ENCODE measurements around the gene KBTBD7. TPM values are rescaled to one million over a fixed set of nuclear protein-coding genes. Genes with fewer than 3 reads are reported as not detected.

Gene KBTBD7
- total RNA-seq, 1 experiment from 2014 or later, result 12.9 TPM

DNA sequence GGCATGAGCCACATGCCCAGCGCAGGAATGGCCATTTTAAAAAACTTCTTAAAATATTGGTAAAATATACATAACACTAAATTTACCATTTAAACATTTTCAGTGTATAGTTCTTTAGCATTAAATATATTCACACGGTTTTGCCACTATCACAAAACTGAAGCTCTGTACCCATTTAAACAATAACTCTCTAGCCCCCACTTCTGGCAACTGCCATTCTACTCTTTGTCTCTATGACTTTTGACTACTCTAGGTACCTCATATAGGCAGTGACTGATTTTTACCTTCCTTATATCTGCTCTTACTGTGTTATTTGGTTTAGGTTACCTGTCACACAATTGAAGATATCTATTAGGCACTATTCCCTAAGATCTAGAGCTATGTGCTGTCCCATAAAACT, 2.3 kb upstream of the KBTBD7 start:
- no peaks in the 10 kb centered on the region for H3K9me3 ChIP-seq (ENCODE audit: control insufficient read depth, low read depth, low read length)
- no peak overlapping the region for H3T11ph ChIP-seq (ENCODE audit: low read length)
- H3K14ac ChIP-seq (ENCODE audit: insufficient read depth, low read length), result no peak overlapping the region
- H2AK5ac ChIP-seq (ENCODE audit: insufficient read length, low read length), result no peak overlapping the region
- H3K23ac ChIP-seq (ENCODE audit: insufficient read length, low read depth, low read length), result no peak overlapping the region
- Mint-ChIP-seq H3K27me3 (ENCODE audit: low read depth) (peaks cover 4% of the 10 kb centered on the region; the same call in 1 of the 2 replicates), H3K27ac (no peak overlapping the region), H3K36me3 (ENCODE audit: insufficient read depth in 1 of 3, low read depth in 3 of 3) (peaks cover 13 to 16% (median 13%) of the 10 kb centered on the region in 3 experiments), H3K4me1 (peaks cover 13 to 19% of the 10 kb centered on the region in 2 experiments), H3K4me3 (no peak overlapping the region), H3K9me3 (peaks cover 7 to 8% of the 10 kb centered on the region in 2 experiments; a peak in 4 of 5 replicates)
- H3K79me1 ChIP-seq (ENCODE audit: insufficient read depth, low read depth, low read length, poor library complexity, severe bottlenecking), result no peaks in the 10 kb centered on the region
- H2BK15ac ChIP-seq (ENCODE audit: low read depth, low read length), result no peak overlapping the region
- no peak overlapping the region for H3K56ac ChIP-seq (ENCODE audit: insufficient read length, low read depth, low read length)
- no peak for DNase-seq
- no peak overlapping the region for H2BK5ac ChIP-seq (ENCODE audit: insufficient read length, low read length)
- H3K4ac ChIP-seq (ENCODE audit: low read depth, low read length), result no peak overlapping the region
- H3K18ac ChIP-seq (ENCODE audit: insufficient read length, low read depth, low read length), result no peak overlapping the region
- H3K27ac ChIP-seq (ENCODE audit: insufficient read length, low read depth, low read length), result no peak overlapping the region
- no peak overlapping the region for H2AFZ ChIP-seq (ENCODE audit: low read length)
- no peak overlapping the region for H4K8ac ChIP-seq (replicated peaks; ENCODE audit: insufficient read length, low read depth, low read length)
- H3K27me3 ChIP-seq (ENCODE audit: insufficient read depth, low read length), result no peaks in the 10 kb centered on the region
- no peak overlapping the region for H4K91ac ChIP-seq (ENCODE audit: insufficient read length, low read depth, low read length)
- H3K23me2 ChIP-seq (ENCODE audit: insufficient read length, low read depth, low read length, poor library complexity, severe bottlenecking), result no peaks in the 10 kb centered on the region
- H2BK20ac ChIP-seq (ENCODE audit: low read depth, low read length, poor library complexity, severe bottlenecking), result no peak overlapping the region
- no peak overlapping the region for H4K5ac ChIP-seq (ENCODE audit: insufficient read length, low read depth, low read length)
- no peaks in the 10 kb centered on the region for H4K20me1 ChIP-seq (ENCODE audit: control insufficient read depth, insufficient read depth, insufficient read length)
- no peaks in the 10 kb centered on the region; the same call in 1 of the 2 replicates for H3K4me1 ChIP-seq (ENCODE audit: insufficient read depth, low read length)
- no peak overlapping the region for H2BK120ac ChIP-seq (ENCODE audit: low read depth, low read length, poor library complexity, severe bottlenecking)
- WGBS (ENCODE audit: extremely low coverage, insufficient read length, low lambda C conversion rate), result no CpG with 5 or more reads among the region's 2 CpGs
- no peaks in the 10 kb centered on the region for H3K79me2 ChIP-seq (ENCODE audit: insufficient read depth, low read length)
- H2BK12ac ChIP-seq (ENCODE audit: insufficient read length, low read depth, low read length), result no peak overlapping the region
- no peak overlapping the region for H3K4me2 ChIP-seq (ENCODE audit: insufficient read depth, insufficient read length, low read length)
- no peak overlapping the region for H3K9ac ChIP-seq (ENCODE audit: extremely low read depth, insufficient read length, low read length)
- peak; percentile 57; the same call in 2 of the 3 replicates for TF ChIP-seq CTCF (conservative IDR thresholded peaks at IDR 0.05)

All from H9 (cell line).